Fibroblast of pulmonary artery (primary cell): ENCODE data around the gene HPS4.
"Not testable (repeated sequence)": the region's sequence is repeated elsewhere in the genome, so short reads cannot be mapped to it uniquely, and the experiment has no call there.

ENCODE experiments used
- DNase-seq: peaks from one replicate; pipeline ENCODE4 v3.0.0-alpha.2; 2010; ENCODE audit warnings: low read depth
- H3K4me3 ChIP-seq: replicated peaks from 2 replicates; pipeline ENCODE4 v1.5.1; 2011; ENCODE audit warnings: low read depth, mild to moderate bottlenecking, control low read depth, low read length, moderate library complexity
- TF ChIP-seq, protein P1 (sequence below): IDR thresholded peaks from 2 replicates; pipeline ENCODE4 v1.5.1; 2011; ENCODE audit warnings: mild to moderate bottlenecking, control low read depth, low read length, inconsistent platforms; ENCODE audit errors: missing control alignments

Gene HPS4

DNA sequence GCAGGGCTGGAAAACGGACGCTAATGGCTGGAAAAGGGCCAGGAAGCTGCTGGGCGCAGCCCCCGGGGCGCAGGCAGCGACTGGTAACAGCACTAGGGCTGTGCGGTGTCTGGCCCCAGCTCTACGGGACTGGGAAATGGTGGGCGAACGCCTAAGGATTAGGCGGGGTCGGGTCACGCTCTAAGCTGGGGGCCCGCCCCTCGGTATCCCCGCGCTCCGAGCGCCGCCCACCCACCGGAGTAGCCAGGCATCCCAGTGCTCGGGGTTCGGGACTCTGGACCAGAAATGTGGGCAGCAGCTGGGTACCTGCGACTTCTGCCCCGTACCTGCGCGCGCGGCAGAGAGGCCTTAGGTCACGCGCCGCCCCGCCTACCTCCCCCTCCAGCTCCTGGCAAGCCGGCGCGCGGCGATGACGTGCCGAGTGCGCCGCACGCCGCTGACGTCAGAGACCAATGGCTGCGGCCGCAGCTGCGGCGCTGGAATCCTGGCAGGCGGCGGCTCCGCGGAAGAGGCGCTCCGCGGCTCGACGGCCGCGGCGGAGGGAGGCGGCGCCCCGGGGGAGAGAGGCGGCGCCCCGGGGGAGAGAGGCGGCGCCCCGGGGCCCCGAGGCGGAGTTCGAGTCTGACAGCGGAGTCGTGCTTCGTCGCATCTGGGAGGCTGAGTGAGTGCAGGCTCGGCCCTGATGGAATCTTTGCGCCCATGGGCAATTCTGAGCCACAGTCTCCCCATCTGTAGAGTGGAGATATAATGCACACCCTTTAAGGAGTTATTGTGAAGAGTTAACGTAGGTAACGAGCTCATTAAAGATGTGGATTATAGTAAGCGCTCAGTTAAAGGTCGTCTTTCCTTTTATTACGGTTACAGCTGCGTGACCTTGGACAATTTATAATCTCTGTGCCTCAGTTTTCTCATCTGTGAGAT, at the start of gene HPS4, which contains the start of gene SRRD:
HPS4 (minus strand) TSS at position 345 of the 921 bp plus-strand sequence. CDS start 2,021 bp downstream, outside the sequence.
SRRD (plus strand) TSS at position 439 of the 921 bp plus-strand sequence; CDS start at position 453, 14 bp downstream.
- peak; percentile 89 for DNase-seq
- TF ChIP-seq, protein P1, sequence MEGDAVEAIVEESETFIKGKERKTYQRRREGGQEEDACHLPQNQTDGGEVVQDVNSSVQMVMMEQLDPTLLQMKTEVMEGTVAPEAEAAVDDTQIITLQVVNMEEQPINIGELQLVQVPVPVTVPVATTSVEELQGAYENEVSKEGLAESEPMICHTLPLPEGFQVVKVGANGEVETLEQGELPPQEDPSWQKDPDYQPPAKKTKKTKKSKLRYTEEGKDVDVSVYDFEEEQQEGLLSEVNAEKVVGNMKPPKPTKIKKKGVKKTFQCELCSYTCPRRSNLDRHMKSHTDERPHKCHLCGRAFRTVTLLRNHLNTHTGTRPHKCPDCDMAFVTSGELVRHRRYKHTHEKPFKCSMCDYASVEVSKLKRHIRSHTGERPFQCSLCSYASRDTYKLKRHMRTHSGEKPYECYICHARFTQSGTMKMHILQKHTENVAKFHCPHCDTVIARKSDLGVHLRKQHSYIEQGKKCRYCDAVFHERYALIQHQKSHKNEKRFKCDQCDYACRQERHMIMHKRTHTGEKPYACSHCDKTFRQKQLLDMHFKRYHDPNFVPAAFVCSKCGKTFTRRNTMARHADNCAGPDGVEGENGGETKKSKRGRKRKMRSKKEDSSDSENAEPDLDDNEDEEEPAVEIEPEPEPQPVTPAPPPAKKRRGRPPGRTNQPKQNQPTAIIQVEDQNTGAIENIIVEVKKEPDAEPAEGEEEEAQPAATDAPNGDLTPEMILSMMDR: no peak
- H3K4me3 ChIP-seq: peak within 1 kb of the TSS; percentile 89

DNA sequence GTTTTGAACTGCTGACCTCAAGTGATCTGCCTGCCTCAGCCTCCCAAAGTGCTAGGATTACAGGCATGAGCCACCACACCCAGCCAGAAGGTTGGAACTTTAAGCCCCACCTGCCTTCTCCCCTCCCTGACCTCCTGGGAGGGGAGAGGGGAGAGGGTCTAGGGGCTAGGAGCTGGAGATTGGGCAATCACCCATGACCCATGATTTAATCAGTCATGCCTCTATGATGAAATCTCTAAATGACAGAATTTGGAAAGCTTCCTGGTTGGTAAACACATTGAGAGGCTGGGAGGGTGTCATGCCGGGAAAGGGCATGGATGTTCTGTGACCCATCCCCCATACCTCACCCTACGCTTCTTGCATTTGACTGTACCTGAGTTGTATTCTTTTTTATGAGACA, 45.8 kb upstream of the HPS4 start:
- no peak overlapping the region for H3K4me3 ChIP-seq
- TF ChIP-seq, protein P1: no peak
- peak; percentile 33 for DNase-seq

DNA sequence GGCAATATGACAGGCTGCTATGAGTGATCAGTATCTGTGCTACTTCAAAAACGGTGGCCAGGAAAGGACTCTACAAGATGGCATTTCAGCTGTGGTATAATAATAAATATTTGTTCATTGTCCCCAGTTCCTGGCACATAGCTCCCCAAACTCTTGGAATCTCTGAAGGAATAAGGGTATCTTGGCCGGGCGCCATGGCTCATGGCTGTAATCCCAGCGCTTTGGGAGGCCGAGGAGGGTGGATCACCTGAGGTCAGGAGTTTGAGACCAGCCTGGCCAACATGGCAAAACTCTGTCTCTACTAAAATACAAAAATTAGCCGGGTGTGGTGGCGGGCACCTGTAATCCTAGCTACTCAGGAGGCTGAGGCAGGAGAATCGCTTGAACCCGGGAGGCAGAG, 44.9 kb upstream of the HPS4 start:
- H3K4me3 ChIP-seq: not testable (repeated sequence)

DNA sequence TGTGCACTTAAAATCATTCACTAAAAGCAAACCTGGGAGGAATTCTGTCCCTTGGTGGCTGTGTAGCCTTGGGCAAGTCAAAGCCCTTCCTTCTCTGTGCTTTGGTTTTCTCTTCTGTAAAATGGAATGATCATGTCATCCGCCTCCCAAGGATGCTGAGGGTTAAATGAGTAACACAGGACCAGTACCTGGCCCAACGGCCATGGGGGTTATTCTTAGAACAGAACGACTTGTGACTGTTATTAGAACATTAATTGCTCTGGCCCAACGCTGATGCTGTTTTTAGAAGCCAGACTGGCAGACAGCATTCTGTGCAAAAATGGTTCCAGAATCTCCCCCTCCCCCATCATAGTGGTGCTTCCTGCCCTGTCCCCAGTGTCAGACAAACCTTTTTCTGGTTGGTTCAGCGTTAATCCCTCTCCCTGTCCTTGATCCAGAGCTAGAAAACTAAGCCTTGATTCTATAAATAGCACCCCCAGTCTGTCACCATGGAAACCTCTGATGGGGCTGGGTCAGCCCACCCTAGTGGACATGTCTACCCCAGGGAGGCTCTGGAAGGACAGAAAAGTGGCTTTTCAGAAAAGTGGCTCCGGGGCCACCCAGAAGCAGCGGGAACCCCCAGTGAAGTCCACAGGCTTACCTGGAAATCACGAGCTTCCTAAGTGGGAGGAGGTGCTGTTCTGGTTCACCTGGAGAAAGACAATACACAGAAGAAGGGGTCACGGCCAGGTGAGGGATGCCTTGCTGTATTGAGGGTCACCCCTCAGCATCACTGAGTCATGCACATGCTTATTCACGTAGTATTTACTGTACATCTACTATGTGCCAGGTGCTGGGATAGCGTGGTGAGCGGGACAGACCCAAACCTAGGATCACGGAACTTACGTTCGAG, 44.2 kb upstream of the HPS4 start:
- no peak overlapping the region for H3K4me3 ChIP-seq
- TF ChIP-seq, protein P1: no peak
- DNase-seq: no peak

More for the DNA sequence above, 44.9 kb upstream of the HPS4 start:
- not testable (repeated sequence) for DNase-seq

DNA sequence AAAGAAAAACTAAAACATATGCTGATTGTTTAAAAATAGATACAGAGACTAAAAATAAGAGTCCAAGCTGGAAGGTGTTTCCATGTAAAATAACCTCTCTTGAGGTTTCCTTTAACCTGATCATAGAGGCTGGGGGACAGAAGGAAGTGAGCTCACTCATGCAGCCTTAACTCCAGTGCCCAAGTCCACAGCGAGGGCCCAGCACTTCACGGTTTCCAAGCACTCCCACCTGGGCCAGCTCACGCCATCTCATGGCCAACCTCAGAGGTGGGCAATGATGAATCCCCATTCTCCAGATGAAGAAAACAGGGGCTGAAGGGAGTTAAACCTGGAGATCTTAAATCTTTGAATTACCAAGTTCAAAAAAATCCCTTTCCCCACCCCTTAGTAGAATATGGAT, 43.6 kb upstream of the HPS4 start:
- TF ChIP-seq, protein P1: no peak
- DNase-seq: no peak
- no peak overlapping the region for H3K4me3 ChIP-seq

DNA sequence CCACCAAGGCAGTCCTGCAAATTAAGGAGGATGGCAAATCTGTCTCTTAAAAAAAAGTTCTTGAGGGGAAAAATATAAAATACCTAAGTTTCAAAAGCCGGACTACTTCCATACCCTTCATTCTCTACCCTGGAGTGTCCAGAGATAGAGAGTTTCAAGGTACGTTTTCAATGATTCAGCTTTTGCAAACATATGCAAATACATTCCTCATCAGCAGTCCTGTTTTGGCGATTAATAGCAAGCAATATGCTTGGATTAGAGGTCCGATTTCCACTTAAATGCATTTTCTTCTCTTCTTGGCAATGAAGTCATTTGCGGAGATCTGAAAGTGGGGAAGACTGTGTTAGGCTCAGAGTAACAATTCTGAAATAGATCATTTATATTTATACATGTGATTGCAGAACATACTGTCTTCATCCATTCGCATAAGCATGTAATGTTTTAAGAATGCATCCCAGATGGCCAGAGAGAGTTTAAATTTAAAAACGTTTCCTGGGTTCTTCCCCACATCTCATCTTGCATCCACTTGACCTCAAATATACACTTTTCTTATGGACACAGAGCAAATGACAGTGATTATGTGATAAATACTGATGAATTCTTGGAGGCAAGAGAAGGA, 42.5 kb upstream of the HPS4 start:
- no peak for DNase-seq
- H3K4me3 ChIP-seq: no peak overlapping the region
- TF ChIP-seq, protein P1: no peak
